NB4 (cell line): ENCODE measurements around the gene STIP1.

ENCODE experiments used
- DNase-seq: peaks from one replicate; pipeline ENCODE4 v3.0.0; 2010; ENCODE audit warnings: low read depth
- H3K4me3 ChIP-seq: one replicate; pipeline ENCODE4 v1.5.1; 2011; ENCODE audit warnings: mild to moderate bottlenecking, low read depth, low read length, moderate library complexity
- MAX ChIP-seq: IDR thresholded peaks from 2 replicates; pipeline ENCODE4 v1.6.1; 2011; ENCODE audit warnings: low read depth, low read length
- MYC ChIP-seq: IDR thresholded peaks from 2 replicates; pipeline ENCODE4 v1.6.1; 2011; ENCODE audit warnings: low read depth, low read length
- POLR2A ChIP-seq: IDR thresholded peaks from 2 replicates; pipeline ENCODE4 v1.6.1; 2011; ENCODE audit warnings: mild to moderate bottlenecking; ENCODE audit not compliant: insufficient read length; ENCODE audit errors: extremely low read depth
- TF ChIP-seq, protein P1 (sequence below): IDR thresholded peaks from one replicate; pipeline ENCODE4 v1.5.1; 2012; ENCODE audit warnings: low read depth, low read length

Gene STIP1

DNA sequence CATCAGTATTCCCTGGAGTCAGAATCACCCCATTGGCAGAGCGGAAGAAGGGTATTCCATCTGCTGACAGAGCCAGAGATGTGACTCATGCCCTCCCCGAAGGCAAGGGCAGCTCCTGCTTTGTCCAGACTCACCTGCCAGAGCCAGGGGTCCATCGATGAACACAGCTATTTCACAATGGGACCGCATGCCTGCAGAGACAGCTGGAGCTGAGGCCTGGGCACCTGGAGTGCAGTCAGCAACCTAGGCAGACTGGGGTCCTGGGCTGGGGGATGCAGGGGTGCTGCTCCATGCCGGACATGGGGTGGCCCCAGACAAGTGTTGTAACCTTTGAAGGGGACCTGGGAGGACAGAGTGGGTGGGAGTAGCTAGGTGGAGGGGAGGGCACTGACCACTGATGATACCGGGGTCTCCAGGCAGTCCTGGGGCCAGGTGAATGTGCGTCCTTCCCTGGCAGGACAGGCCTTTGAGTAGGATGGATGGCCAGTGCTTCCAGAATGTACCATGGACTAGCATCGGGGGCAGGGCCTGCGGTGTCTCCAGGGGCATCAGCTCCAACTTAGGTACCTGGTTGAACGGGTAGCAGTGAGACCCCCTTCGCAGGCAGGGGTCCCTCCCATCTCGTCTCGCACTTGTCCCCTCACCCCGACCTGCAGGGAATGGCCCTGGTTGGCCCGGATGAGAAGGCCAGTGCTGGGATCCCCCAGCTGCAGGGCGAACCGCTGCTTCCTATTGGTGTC is 38.4 kb downstream of the STIP1 start:
- no peak overlapping the region for H3K4me3 ChIP-seq
- DNase-seq = no peak
- TF ChIP-seq, protein P1, sequence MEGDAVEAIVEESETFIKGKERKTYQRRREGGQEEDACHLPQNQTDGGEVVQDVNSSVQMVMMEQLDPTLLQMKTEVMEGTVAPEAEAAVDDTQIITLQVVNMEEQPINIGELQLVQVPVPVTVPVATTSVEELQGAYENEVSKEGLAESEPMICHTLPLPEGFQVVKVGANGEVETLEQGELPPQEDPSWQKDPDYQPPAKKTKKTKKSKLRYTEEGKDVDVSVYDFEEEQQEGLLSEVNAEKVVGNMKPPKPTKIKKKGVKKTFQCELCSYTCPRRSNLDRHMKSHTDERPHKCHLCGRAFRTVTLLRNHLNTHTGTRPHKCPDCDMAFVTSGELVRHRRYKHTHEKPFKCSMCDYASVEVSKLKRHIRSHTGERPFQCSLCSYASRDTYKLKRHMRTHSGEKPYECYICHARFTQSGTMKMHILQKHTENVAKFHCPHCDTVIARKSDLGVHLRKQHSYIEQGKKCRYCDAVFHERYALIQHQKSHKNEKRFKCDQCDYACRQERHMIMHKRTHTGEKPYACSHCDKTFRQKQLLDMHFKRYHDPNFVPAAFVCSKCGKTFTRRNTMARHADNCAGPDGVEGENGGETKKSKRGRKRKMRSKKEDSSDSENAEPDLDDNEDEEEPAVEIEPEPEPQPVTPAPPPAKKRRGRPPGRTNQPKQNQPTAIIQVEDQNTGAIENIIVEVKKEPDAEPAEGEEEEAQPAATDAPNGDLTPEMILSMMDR = no peak
- TF ChIP-seq MYC = no peak
- no peak for TF ChIP-seq MAX
- no peak for TF ChIP-seq POLR2A

DNA sequence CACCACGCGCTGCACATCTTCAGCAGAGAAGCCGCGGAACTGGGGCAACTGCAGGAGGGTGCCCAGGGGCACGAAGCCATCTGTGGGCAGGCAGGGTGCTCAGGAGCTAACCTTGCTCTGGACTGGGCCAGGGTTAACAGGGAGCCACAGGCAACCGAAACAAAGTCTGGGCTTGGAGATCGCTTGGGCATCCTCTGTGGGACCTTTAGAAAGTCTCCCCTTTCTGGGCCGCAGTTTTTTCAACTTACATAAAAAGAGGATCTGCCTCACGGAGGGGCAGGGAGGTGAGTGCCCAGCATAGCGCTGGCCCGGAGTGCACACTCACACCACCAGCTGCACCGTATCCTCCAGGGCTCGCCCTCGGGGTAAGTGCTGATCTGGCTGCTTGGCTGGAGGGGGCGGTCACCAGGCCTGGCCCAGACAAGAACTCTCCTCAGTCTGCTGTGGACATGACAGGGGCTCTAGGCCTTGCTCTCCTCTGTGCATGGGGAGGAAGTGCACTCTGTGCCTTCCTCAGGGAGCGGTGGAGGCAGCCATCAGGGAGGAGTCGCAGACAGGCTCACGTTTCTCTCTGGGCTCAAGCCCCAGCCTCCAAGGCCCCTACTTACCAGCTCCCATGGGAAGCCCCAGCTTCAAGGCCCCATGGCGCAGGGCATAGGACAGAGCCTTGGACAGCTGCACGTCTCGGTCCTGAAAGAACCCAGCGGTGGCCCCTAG is 39.1 kb downstream of the STIP1 start:
- DNase-seq = peak; percentile 49
- H3K4me3 ChIP-seq = peak overlapping the region; percentile 83
- TF ChIP-seq, protein P1 = no peak

DNA sequence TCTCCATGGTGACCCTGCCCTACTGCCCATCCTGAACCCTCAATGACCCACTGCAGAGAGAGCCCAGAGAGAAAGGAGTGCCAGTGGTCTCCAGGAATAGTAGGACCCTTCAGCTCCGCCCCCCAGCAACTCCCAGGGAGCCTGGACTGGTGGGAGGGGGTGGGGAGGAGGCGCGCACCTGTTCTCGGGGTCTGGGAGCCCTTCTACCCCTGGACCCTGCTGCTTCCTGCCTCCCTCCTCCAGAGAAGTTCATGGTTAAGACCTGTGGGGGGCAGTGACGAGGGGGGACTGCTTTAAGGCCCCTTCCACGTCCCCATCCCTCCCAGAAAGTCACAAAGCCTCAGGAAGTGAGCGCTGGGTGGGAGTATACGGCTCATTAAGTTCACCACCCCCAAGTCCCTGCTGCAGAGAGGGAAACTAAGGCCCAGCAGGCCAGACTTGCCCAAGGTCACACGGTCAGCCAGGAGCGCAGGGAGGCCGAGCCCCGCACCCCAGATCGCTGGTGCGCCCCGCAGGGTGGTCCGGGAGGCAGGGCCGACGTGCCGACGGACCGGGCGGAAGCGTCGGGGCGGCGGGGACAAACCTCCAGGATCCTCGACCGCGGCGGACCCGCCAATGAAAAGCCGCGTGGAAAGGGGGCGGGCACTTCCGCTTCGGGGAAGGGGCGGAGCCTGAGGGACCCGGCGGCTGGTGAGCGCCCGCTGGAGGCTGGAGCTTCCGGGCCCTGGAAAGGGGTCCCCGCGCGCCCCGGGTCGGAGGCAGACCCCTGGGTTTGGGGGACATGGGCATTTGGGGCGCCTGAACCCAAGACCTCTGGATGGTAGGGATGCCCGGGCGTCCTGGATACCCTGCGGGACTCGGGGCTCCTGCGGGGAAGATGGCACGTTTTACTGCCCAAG is 39.9 kb downstream of the STIP1 start, which contains the start of the genes NUDT22 and TRPT1:
TSS of gene NUDT22 (plus strand) at position 667 of the 899 bp plus-strand sequence. CDS start 379 bp downstream, outside the sequence.
TSS of gene TRPT1 (minus strand) at position 579 of the 899 bp plus-strand sequence. CDS start at position 253, 326 bp downstream.
- DNase-seq = peak; percentile 94
- TF ChIP-seq, protein P1 = peak; percentile 25
- TF ChIP-seq POLR2A = peak; percentile 77
- peak; percentile 78 for TF ChIP-seq MAX
- TF ChIP-seq MYC = peak; percentile 61; the same call in 1 of the 2 replicates
- peak within 1 kb of the TSS; percentile 83 for H3K4me3 ChIP-seq

- TF ChIP-seq MAX (no peak), POLR2A (no peak)
- peak; percentile 55 for DNase-seq
- peak overlapping the region; percentile 83 for H3K4me3 ChIP-seq
Observed at GRCh38 chr11:64226507-64227051, 40.6 kb downstream of the STIP1 start.

DNA sequence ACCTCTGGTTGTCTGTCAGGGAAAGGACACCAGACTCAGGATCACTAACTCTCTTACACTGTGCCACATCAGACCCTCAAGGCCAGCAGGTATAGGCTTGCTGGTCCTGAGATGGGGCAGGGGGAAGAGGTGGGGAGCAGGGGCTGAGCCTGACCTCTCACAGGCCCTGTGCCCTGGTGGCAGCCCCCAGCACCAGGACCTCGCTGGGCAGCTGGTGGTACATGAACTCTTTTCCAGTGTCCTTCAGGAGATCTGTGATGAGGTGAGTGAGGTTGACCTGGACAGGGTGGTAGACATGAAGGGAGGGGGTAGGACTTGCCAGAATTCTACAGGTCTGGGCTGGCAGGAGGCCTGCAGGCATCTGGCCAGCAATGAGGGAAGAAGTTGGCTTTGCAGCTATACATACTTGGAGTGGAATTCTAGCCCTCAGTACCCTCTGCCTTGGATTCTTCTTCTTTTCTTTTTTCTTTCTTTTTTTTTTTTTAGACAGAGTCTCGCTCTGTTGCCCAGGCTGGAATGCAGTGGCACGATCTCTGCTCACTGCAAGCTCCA is 41.5 kb downstream of the STIP1 start:
- no peak for DNase-seq
- peak overlapping the region; percentile 83 for H3K4me3 ChIP-seq
- TF ChIP-seq MYC (no peak), POLR2A (no peak), MAX (no peak)
- TF ChIP-seq, protein P1 = no peak
